Forelimb muscle (tissue), 1 donor: ENCODE data around the gene TNFAIP1. TPM values are rescaled to one million over a fixed set of nuclear protein-coding genes. Genes with fewer than 3 reads are reported as not detected.
A peak's percentile ranks its signal among the peaks of the same experiment; 100 is the strongest.

Experiments used
- DNase-seq: peaks from one replicate; pipeline ENCODE4 v3.0.0-alpha.2; 2013; ENCODE audit warnings: low read depth
- polyA plus RNA-seq: library from polyadenylated mRNA; unstranded; fragments of 120-200 nt; gene quantifications from one replicate; pipeline ENCODE4 v1.2.1, GENCODE V29; 2013; ENCODE audit not compliant: insufficient read length

Gene TNFAIP1
- polyA plus RNA-seq, 1 donor = 29.1 TPM

- no peak for DNase-seq
These were observed 10.0 kb downstream of the TNFAIP1 start for GRCh38 chr17:28345419-28346198.

- DNase-seq = no peak
These were observed 10.6 kb downstream of the TNFAIP1 start for GRCh38 chr17:28346199-28346580.

GRCh38 chr17:28346746-28347246 is 11.2 kb downstream of the TNFAIP1 start:
- no peak for DNase-seq

- no peak for DNase-seq
These were observed 11.8 kb downstream of the TNFAIP1 start for GRCh38 chr17:28347261-28347891.

- DNase-seq = no peak
These were observed 13.4 kb downstream of the TNFAIP1 start for GRCh38 chr17:28348979-28349378.

- no peak for DNase-seq
These were observed 14.7 kb downstream of the TNFAIP1 start for GRCh38 chr17:28350271-28350670.

GRCh38 chr17:28357061-28357900 is 21.7 kb downstream of the TNFAIP1 start, which contains the start of gene POLDIP2:
Gene POLDIP2 (minus strand): TSS chr17:28357527. CDS start chr17:28357448, 79 bp downstream.
- DNase-seq = peak; percentile 83

- no peak for DNase-seq
These were observed 22.3 kb downstream of the TNFAIP1 start for GRCh38 chr17:28357901-28358197.

GRCh38 chr17:28363186-28363585 is 27.6 kb downstream of the TNFAIP1 start:
- DNase-seq = no peak

GRCh38 chr17:28363776-28364650 is 28.5 kb downstream of the TNFAIP1 start:
- no peak for DNase-seq

- DNase-seq = no peak
These were observed 29.3 kb downstream of the TNFAIP1 start, which contains the start of gene SEBOX for GRCh38 chr17:28364665-28365363. Gene SEBOX (minus strand): TSS chr17:28365199. CDS start chr17:28365151, 48 bp downstream.

- DNase-seq = no peak
These were observed 29.9 kb downstream of the TNFAIP1 start for GRCh38 chr17:28365487-28365886.

- no peak for DNase-seq
These were observed 31.0 kb downstream of the TNFAIP1 start for GRCh38 chr17:28366605-28367004.

- DNase-seq = no peak
These were observed 32.2 kb downstream of the TNFAIP1 start for GRCh38 chr17:28367641-28368305.

GRCh38 chr17:28368306-28368831 is 32.8 kb downstream of the TNFAIP1 start:
- no peak for DNase-seq

- no peak for DNase-seq
These were observed 33.5 kb downstream of the TNFAIP1 start for GRCh38 chr17:28368915-28369683.

GRCh38 chr17:28369684-28370034 is 34.1 kb downstream of the TNFAIP1 start:
- DNase-seq = no peak

- DNase-seq = no peak
These were observed 34.6 kb downstream of the TNFAIP1 start, which contains the start of gene VTN for GRCh38 chr17:28370035-28370743. Gene VTN (minus strand): TSS chr17:28370307. CDS start chr17:28370203, 104 bp downstream.
